ENCODE data around the gene DEPP1. TPM values are rescaled to one million over a fixed set of nuclear protein-coding genes. Genes with fewer than 3 reads are reported as not detected.
A peak's percentile ranks its signal among the peaks of the same experiment; 100 is the strongest.

The DEPP1 gene
- total RNA-seq, 1 donor from 2014 or later, result 11.1 TPM

GRCh38 chr10:44991571-44991970, 13.0 kb upstream of the DEPP1 start:
- no peaks in the 10 kb centered on the region for H3K27me3 Mint-ChIP-seq (ENCODE audit: low read depth)
- no peak overlapping the region for H3K27ac Mint-ChIP-seq
- H3K36me3 Mint-ChIP-seq, result peaks cover 2% of the 10 kb centered on the region
- TF ChIP-seq, protein P1, sequence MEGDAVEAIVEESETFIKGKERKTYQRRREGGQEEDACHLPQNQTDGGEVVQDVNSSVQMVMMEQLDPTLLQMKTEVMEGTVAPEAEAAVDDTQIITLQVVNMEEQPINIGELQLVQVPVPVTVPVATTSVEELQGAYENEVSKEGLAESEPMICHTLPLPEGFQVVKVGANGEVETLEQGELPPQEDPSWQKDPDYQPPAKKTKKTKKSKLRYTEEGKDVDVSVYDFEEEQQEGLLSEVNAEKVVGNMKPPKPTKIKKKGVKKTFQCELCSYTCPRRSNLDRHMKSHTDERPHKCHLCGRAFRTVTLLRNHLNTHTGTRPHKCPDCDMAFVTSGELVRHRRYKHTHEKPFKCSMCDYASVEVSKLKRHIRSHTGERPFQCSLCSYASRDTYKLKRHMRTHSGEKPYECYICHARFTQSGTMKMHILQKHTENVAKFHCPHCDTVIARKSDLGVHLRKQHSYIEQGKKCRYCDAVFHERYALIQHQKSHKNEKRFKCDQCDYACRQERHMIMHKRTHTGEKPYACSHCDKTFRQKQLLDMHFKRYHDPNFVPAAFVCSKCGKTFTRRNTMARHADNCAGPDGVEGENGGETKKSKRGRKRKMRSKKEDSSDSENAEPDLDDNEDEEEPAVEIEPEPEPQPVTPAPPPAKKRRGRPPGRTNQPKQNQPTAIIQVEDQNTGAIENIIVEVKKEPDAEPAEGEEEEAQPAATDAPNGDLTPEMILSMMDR (IDR thresholded peaks at IDR 0.05; ENCODE audit: unreplicated experiment), result no peak
- H3K4me1 Mint-ChIP-seq, result peaks cover 56% of the 10 kb centered on the region
- peak in 1 of 2 experiments; percentile 3 for DNase-seq (ENCODE audit: low spot score in 2 of 2, unreplicated experiment in 2 of 2)
- H3K4me3 Mint-ChIP-seq, result no peak overlapping the region
- no peaks in the 10 kb centered on the region for H3K9me3 Mint-ChIP-seq

- Mint-ChIP-seq H3K4me3 (no peak overlapping the region), H3K9me3 (no peaks in the 10 kb centered on the region), H3K36me3 (peaks cover 2% of the 10 kb centered on the region), H3K27ac (no peak overlapping the region), H3K27me3 (ENCODE audit: low read depth) (no peaks in the 10 kb centered on the region), H3K4me1 (peaks cover 56% of the 10 kb centered on the region)
- TF ChIP-seq, protein P1 (IDR thresholded peaks at IDR 0.05; ENCODE audit: unreplicated experiment), result no peak
- peak in 1 of 2 experiments; percentile 35 for DNase-seq (ENCODE audit: low spot score in 2 of 2, unreplicated experiment in 2 of 2)
These were observed 12.4 kb upstream of the DEPP1 start for GRCh38 chr10:44990965-44991364.

DNA sequence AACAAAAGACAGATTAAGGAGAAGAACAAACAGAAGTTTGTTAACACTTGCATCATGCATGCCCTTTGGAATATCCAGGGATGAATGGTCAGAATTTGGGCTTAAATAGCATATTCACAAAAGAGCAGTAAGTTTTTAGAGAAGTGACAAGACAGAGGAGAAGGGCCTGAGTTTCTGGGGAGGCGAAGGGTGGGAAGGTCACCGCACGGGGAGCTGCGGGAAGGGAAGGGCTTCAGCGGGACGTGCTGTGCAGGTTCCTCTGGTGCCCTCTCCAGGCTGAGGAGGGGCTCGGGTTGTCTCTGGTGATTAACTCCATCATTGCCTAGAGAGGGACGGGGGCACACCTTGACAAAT, 11.7 kb upstream of the DEPP1 start:
- peak in 1 of 2 experiments; percentile 41 for DNase-seq (ENCODE audit: low spot score in 2 of 2, unreplicated experiment in 2 of 2)
- H3K4me1 Mint-ChIP-seq, result peaks cover 53% of the 10 kb centered on the region
- peaks cover 2% of the 10 kb centered on the region for H3K36me3 Mint-ChIP-seq
- TF ChIP-seq, protein P1 (IDR thresholded peaks at IDR 0.05; ENCODE audit: unreplicated experiment), result no peak
- H3K4me3 Mint-ChIP-seq, result no peak overlapping the region
- H3K9me3 Mint-ChIP-seq, result no peaks in the 10 kb centered on the region
- H3K27ac Mint-ChIP-seq, result peak overlapping the region; percentile 52
- no peaks in the 10 kb centered on the region for H3K27me3 Mint-ChIP-seq (ENCODE audit: low read depth)

GRCh38 chr10:44989597-44990301, 11.1 kb upstream of the DEPP1 start:
- peak in 1 of 2 experiments; percentile 19 for DNase-seq (ENCODE audit: low spot score in 2 of 2, unreplicated experiment in 2 of 2)

DNA sequence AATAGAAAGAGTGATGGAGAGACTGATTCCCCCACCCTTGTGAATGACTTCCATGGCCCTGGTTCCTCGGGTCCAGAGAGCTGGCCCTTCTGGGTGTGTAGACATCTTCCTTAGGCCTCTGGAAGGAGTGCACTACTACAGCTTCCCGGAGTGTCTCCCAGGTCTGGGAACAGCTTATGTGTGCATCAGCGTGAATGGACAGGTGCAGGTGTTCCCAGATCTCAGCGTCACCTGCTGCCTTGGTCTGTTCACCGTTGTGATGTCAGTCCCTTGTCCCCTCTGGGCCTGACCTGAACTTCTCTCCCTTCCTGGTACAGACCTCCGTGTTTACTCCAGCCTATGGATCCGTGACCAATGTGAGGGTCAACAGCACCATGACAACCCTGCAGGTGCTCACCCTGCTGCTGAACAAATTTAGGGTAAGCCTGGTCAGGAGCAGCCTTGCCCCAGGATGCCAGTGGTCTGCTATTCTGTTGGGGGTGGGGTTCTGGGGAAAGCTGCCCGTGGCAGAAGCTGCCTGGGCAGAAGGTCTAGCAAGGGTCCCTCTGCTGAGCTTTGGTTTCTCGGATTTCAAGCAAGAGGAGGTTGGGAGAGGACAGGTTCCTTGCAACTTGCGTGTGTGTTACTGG, 10.5 kb upstream of the DEPP1 start:
- Mint-ChIP-seq H3K27ac (no peak overlapping the region), H3K36me3 (peaks cover 2% of the 10 kb centered on the region), H3K4me3 (no peak overlapping the region), H3K4me1 (peaks cover 42% of the 10 kb centered on the region), H3K9me3 (no peaks in the 10 kb centered on the region), H3K27me3 (ENCODE audit: low read depth) (no peaks in the 10 kb centered on the region)
- peak in 1 of 2 experiments; percentile 34 for DNase-seq (ENCODE audit: low spot score in 2 of 2, unreplicated experiment in 2 of 2)
- TF ChIP-seq, protein P1 (IDR thresholded peaks at IDR 0.05; ENCODE audit: unreplicated experiment), result no peak

More at GRCh38 chr10:44989597-44990301, 11.1 kb upstream of the DEPP1 start:
- no peaks in the 10 kb centered on the region for H3K9me3 Mint-ChIP-seq
- H3K4me1 Mint-ChIP-seq, result peaks cover 49% of the 10 kb centered on the region
- peaks cover 2% of the 10 kb centered on the region for H3K36me3 Mint-ChIP-seq
- peak overlapping the region; percentile 52 for H3K27ac Mint-ChIP-seq
- TF ChIP-seq, protein P1 (IDR thresholded peaks at IDR 0.05; ENCODE audit: unreplicated experiment), result no peak
- no peaks in the 10 kb centered on the region for H3K27me3 Mint-ChIP-seq (ENCODE audit: low read depth)
- no peak overlapping the region for H3K4me3 Mint-ChIP-seq
